ENCODE measurements around the gene FGF21.

GRCh38 chr19:48796298-48797083 lies 41.2 kb downstream of the FGF21 start:
- no peak for TF ChIP-seq CTCF (conservative IDR thresholded peaks at IDR 0.05 in 1 of 2, IDR thresholded peaks at IDR 0.05 in 1 of 2; ENCODE audit: low read depth in 1 of 2, low read length in 2 of 2)
- TF ChIP-seq EZH2 (IDR thresholded peaks at IDR 0.05; ENCODE audit: low read length, missing control alignments): no peak
